Measurements from ENCODE around the gene RAB3GAP1. TPM values are rescaled to one million over a fixed set of nuclear protein-coding genes. Genes with fewer than 3 reads are reported as not detected.

The RAB3GAP1 gene
- total RNA-seq, 1 donor from 2014 or later = 46.7 TPM

GRCh38 chr2:135093670-135094330 lies 41.7 kb downstream of the RAB3GAP1 start:
- Mint-ChIP-seq H3K4me3 (ENCODE audit: unreplicated experiment) (no peak overlapping the region), H3K36me3 (ENCODE audit: unreplicated experiment) (peaks cover 26% of the 10 kb centered on the region), H3K4me1 (ENCODE audit: unreplicated experiment) (peaks cover 6% of the 10 kb centered on the region), H3K9me3 (ENCODE audit: unreplicated experiment) (no peaks in the 10 kb centered on the region), H3K27me3 (ENCODE audit: unreplicated experiment) (no peaks in the 10 kb centered on the region), H3K27ac (ENCODE audit: unreplicated experiment) (no peak overlapping the region)
- DNase-seq (ENCODE audit: extremely low spot score, unreplicated experiment) = no peak
- no peak for TF ChIP-seq CTCF (IDR thresholded peaks at IDR 0.05)

GRCh38 chr2:135094508-135094907 lies 42.4 kb downstream of the RAB3GAP1 start:
- TF ChIP-seq CTCF (IDR thresholded peaks at IDR 0.05) = no peak
- Mint-ChIP-seq H3K4me3 (ENCODE audit: unreplicated experiment) (no peak overlapping the region), H3K4me1 (ENCODE audit: unreplicated experiment) (peaks cover 10% of the 10 kb centered on the region), H3K27me3 (ENCODE audit: unreplicated experiment) (no peaks in the 10 kb centered on the region), H3K9me3 (ENCODE audit: unreplicated experiment) (no peaks in the 10 kb centered on the region), H3K36me3 (ENCODE audit: unreplicated experiment) (peaks cover 20% of the 10 kb centered on the region), H3K27ac (ENCODE audit: unreplicated experiment) (no peak overlapping the region)
- no peak for DNase-seq (ENCODE audit: extremely low spot score, unreplicated experiment)

GRCh38 chr2:135095591-135095990 lies 43.5 kb downstream of the RAB3GAP1 start:
- Mint-ChIP-seq H3K27ac (ENCODE audit: unreplicated experiment) (no peak overlapping the region), H3K27me3 (ENCODE audit: unreplicated experiment) (no peaks in the 10 kb centered on the region)
- no peak for TF ChIP-seq CTCF (IDR thresholded peaks at IDR 0.05)

GRCh38 chr2:135096665-135097446 lies 44.8 kb downstream of the RAB3GAP1 start:
- DNase-seq (ENCODE audit: extremely low spot score, unreplicated experiment) = no peak
- TF ChIP-seq CTCF (IDR thresholded peaks at IDR 0.05) = no peak
- H3K27ac Mint-ChIP-seq (ENCODE audit: unreplicated experiment) = no peak overlapping the region
- no peaks in the 10 kb centered on the region for H3K27me3 Mint-ChIP-seq (ENCODE audit: unreplicated experiment)
- H3K4me3 Mint-ChIP-seq (ENCODE audit: unreplicated experiment) = no peak overlapping the region
- peaks cover 10% of the 10 kb centered on the region for H3K4me1 Mint-ChIP-seq (ENCODE audit: unreplicated experiment)
- no peaks in the 10 kb centered on the region for H3K9me3 Mint-ChIP-seq (ENCODE audit: unreplicated experiment)
- H3K36me3 Mint-ChIP-seq (ENCODE audit: unreplicated experiment) = peaks cover 19% of the 10 kb centered on the region

More at GRCh38 chr2:135095591-135095990, 43.5 kb downstream of the RAB3GAP1 start:
- DNase-seq (ENCODE audit: extremely low spot score, unreplicated experiment) = no peak
- H3K4me1 Mint-ChIP-seq (ENCODE audit: unreplicated experiment) = peaks cover 10% of the 10 kb centered on the region
- H3K36me3 Mint-ChIP-seq (ENCODE audit: unreplicated experiment) = peaks cover 17% of the 10 kb centered on the region
- H3K4me3 Mint-ChIP-seq (ENCODE audit: unreplicated experiment) = no peak overlapping the region
- no peaks in the 10 kb centered on the region for H3K9me3 Mint-ChIP-seq (ENCODE audit: unreplicated experiment)

- Mint-ChIP-seq H3K9me3 (ENCODE audit: unreplicated experiment) (no peaks in the 10 kb centered on the region), H3K4me3 (ENCODE audit: unreplicated experiment) (no peak overlapping the region), H3K27me3 (ENCODE audit: unreplicated experiment) (no peaks in the 10 kb centered on the region), H3K36me3 (ENCODE audit: unreplicated experiment) (peaks cover 21% of the 10 kb centered on the region), H3K27ac (ENCODE audit: unreplicated experiment) (no peak overlapping the region), H3K4me1 (ENCODE audit: unreplicated experiment) (peaks cover 9% of the 10 kb centered on the region)
- no peak for DNase-seq (ENCODE audit: extremely low spot score, unreplicated experiment)
- TF ChIP-seq CTCF (IDR thresholded peaks at IDR 0.05) = no peak
Measured at GRCh38 chr2:135097532-135098231, 45.6 kb downstream of the RAB3GAP1 start.
